GM12864 (cell line): ENCODE measurements around the gene EPHA3.

Source experiments
- DNase-seq: peaks from one replicate; pipeline ENCODE4 v3.0.0-alpha.2; 2011; ENCODE audit warnings: low read depth
- H3K4me3 ChIP-seq: 2 replicates; pipeline ENCODE4 v1.5.1; 2011; ENCODE audit warnings: mild to moderate bottlenecking, low read depth, low read length, control low read depth
- TF ChIP-seq, protein P1 (sequence below): IDR thresholded peaks from 2 replicates; pipeline ENCODE4 v1.5.1; 2011; ENCODE audit warnings: low read depth, mild to moderate bottlenecking, moderate library complexity, low read length, control low read depth, inconsistent platforms; ENCODE audit errors: missing control alignments

EPHA3 gene

DNA sequence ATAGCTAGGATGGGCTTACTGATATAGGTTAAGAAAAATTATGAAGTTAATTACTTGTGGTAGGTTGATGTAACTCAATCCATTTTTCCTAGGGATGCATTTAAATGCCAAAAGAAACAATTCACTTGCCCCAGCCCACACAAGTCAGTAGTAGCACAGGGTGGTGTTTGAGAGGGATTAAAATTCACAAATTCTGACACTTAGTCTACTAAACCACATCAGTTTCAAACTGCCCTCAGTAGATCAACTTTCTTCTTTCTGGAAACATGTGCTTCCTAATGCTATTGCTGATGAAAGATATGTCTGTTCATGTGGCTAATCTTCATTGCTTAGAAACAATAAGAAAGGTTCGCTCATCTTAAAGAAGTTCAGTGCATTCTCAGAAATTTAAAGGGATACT is 160.6 kb downstream of the EPHA3 start:
- TF ChIP-seq, protein P1, sequence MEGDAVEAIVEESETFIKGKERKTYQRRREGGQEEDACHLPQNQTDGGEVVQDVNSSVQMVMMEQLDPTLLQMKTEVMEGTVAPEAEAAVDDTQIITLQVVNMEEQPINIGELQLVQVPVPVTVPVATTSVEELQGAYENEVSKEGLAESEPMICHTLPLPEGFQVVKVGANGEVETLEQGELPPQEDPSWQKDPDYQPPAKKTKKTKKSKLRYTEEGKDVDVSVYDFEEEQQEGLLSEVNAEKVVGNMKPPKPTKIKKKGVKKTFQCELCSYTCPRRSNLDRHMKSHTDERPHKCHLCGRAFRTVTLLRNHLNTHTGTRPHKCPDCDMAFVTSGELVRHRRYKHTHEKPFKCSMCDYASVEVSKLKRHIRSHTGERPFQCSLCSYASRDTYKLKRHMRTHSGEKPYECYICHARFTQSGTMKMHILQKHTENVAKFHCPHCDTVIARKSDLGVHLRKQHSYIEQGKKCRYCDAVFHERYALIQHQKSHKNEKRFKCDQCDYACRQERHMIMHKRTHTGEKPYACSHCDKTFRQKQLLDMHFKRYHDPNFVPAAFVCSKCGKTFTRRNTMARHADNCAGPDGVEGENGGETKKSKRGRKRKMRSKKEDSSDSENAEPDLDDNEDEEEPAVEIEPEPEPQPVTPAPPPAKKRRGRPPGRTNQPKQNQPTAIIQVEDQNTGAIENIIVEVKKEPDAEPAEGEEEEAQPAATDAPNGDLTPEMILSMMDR = no peak
- no peak overlapping the region for H3K4me3 ChIP-seq
- DNase-seq = no peak

DNA sequence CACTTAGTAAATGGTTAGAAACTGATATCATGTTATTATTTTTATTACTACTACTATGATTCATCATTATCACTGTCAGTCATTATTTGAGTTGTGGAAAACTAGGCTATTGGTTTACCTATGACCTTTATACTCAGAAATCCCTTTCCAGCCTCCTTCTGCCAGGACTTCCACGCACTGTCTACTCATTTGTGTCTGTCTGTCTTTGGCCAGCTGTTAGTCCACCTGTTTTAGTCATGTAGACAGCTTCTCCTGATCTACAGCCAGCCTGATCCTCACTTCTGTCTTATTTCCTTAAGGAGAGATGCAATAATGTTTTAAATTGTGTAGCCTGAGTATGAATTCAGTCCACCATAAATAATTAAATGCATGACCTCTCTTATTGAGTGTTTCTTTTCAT is 162.8 kb downstream of the EPHA3 start:
- H3K4me3 ChIP-seq = no peak overlapping the region
- DNase-seq = no peak
- TF ChIP-seq, protein P1 = no peak

DNA sequence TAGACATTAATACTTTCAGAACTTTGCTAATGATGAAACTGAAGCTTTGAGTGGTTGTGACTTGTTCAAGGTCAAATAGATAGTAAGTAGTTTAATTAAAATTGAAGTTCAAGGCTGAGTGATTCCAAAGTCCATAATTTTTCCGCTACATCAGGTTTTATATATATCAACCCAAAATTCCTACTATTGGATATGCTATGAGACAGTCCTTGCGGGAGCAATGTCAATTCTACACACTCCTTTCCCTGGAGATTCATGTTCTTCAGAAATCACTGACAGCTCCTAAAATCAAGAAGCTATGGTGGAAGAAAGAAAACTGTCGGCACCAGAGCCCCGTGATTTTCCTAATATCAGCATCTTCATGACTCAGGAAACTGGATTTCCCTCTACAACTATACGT is 167.6 kb downstream of the EPHA3 start:
- DNase-seq = no peak
- no peak overlapping the region for H3K4me3 ChIP-seq
- TF ChIP-seq, protein P1 = no peak

DNA sequence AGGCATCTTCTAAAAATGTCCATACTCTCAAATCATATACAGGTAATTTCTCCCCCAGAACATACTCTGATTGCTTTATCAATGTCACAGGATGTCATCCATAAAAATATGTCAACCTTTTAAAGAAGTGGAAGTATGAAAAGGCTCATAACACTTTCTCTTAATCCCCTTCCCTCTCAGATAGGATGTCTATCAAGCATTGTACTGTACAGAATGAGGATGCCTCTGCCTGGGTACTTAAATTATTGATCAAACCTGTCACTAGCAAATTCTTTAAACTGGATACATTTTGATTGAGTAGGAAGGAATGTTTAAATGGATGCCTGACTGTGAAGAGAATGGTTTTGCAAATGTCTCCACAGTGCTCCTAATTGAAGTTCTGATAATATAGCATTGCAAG is 168.7 kb downstream of the EPHA3 start:
- no peak overlapping the region for H3K4me3 ChIP-seq
- no peak for DNase-seq
- TF ChIP-seq, protein P1 = no peak

DNA sequence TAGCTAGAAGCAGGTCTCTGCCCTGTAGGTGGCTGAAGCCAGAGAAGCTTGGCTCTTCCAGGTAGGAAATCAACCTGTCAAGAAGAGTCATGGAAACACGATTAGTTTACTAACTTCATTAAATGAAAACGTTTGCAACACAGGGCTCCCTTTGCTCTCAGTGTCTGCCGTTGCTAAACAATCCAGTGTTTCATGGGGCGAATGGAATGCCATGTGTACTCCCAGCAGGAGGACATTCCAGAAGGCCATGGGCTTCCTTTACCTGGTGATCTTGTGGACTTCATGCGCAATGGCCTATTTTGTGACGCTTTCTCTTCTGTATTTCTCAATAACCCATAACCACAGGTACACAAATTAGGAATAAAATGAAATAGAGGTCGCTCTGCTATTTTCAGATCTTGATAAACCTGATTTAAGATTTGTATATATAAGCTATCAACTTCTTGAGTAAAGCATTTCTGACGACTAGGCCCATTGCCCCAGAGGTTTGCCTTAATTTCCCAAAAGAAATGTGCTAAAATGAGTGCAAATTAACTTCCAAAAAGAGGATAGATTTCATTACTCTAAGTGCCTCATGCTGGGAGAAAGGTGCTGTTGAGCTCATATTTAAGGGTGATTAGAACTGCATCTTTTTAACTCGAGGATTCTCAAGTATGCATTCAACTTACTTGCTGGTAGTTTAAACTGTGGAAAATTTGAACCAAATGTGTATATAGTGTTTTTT is 171.0 kb downstream of the EPHA3 start:
- TF ChIP-seq, protein P1 = no peak
- DNase-seq = no peak
- no peak overlapping the region for H3K4me3 ChIP-seq

DNA sequence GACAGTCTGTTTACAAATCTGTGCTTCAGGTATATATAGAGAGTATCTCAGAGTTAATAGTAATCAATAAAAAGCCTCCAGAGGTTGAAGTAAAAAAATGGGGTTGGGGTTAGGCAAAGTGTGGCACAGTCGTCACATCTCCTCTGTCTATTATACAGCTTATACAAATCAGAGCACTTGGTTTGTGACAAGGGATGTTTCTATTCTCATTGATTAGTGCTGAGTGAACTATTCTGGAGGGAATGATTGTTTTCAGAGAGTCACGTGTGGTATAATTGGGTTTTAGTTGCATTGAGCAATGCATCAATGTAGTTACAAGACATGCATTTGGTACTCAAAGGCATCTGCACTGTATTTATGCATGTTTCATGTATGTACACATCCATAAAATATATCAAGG is 172.9 kb downstream of the EPHA3 start:
- DNase-seq = no peak

More for the DNA sequence above, 172.9 kb downstream of the EPHA3 start:
- TF ChIP-seq, protein P1 = no peak
- no peak overlapping the region for H3K4me3 ChIP-seq
